MCF 10A (cell line): Measurements from ENCODE around the gene ADCY4. TPM values are rescaled to one million over a fixed set of nuclear protein-coding genes. Genes with fewer than 3 reads are reported as not detected.

Experiments
- BruUV-seq: library from RNA; stranded (reverse); fragments of 400-500 nt; replicated peaks from 2 replicates; lab custom pipeline; 2021; lab: Mats Ljungman, UMichigan
- CTCF ChIA-PET: fragments of 300-600 bp; sonication (Branson Sonifier 250); formaldehyde crosslinking; extraction: SDS; loops from one replicate; lab custom pipeline; 2021; ENCODE audit warnings: antibody characterized with exemption, inconsistent platforms; lab: Yijun Ruan, JAX
- POLR2A ChIA-PET: fragments of 300-600, 350-650 bp; sonication (Branson Sonifier 250); formaldehyde crosslinking; extraction: SDS; loops from one replicate; lab custom pipeline; 2020; ENCODE audit warnings: antibody characterized with exemption, inconsistent platforms; lab: Yijun Ruan, JAX
- DNase-seq: peaks from one replicate; pipeline ENCODE4 v3.0.0-alpha.2; 2018; ENCODE audit not compliant: unreplicated experiment
- H3K27ac Mint-ChIP-seq: one replicate; pipeline ENCODE4 v1.8.0; 2022; ENCODE audit warnings: mild to moderate bottlenecking, low read depth, mixed read lengths; ENCODE audit not compliant: unreplicated experiment
- H3K27me3 Mint-ChIP-seq: one replicate; pipeline ENCODE4 v1.8.0; 2022; ENCODE audit warnings: mixed read lengths; ENCODE audit not compliant: insufficient read depth, unreplicated experiment
- H3K36me3 Mint-ChIP-seq: one replicate; pipeline ENCODE4 v1.8.0; 2022; ENCODE audit warnings: mild to moderate bottlenecking, moderate library complexity, mixed read lengths; ENCODE audit not compliant: insufficient read depth, unreplicated experiment
- H3K4me1 Mint-ChIP-seq: one replicate; pipeline ENCODE4 v1.8.0; 2022; ENCODE audit warnings: mixed read lengths; ENCODE audit not compliant: insufficient read depth, unreplicated experiment
- H3K4me3 Mint-ChIP-seq: one replicate; pipeline ENCODE4 v1.8.0; 2022; ENCODE audit warnings: mild to moderate bottlenecking, moderate library complexity, mixed read lengths; ENCODE audit not compliant: unreplicated experiment
- H3K9me3 Mint-ChIP-seq: one replicate; pipeline ENCODE4 v1.8.0; 2022; ENCODE audit warnings: mixed read lengths; ENCODE audit not compliant: unreplicated experiment
- intact Hi-C: fragments of 100-400 bp; cut with micrococcal nuclease; formaldehyde crosslinking; loops from 2 replicates; pipeline ENCODE4 v1.14.1; 2022
- total RNA-seq: library from RNA; stranded (reverse); gene quantifications from 2 replicates; pipeline ENCODE4 v1.2.3, GENCODE V29; 2022
- TF ChIP-seq, protein P1 (sequence below): fragments of 200-600 bp; IDR thresholded peaks from one replicate; pipeline ENCODE4 v1.8.0; 2022; ENCODE audit warnings: antibody characterized with exemption, mild to moderate bottlenecking; ENCODE audit not compliant: unreplicated experiment

ADCY4 gene
- total RNA-seq, 1 experiment from 2014 or later: not detected

- intact Hi-C loops: no loop called here
- no peaks in the 10 kb centered on the region for H3K9me3 Mint-ChIP-seq
These were observed 41.3 kb downstream of the ADCY4 start for GRCh38 chr14:24293525-24293924.

GRCh38 chr14:24292118-24292807, 42.6 kb downstream of the ADCY4 start:
- Mint-ChIP-seq H3K27me3 (no peaks in the 10 kb centered on the region), H3K36me3 (peaks cover 66% of the 10 kb centered on the region), H3K4me3 (peak overlapping the region; percentile 30), H3K4me1 (peaks cover 19% of the 10 kb centered on the region), H3K9me3 (no peaks in the 10 kb centered on the region), H3K27ac (no peak overlapping the region)
- ChIA-PET POLR2A (interaction anchor here (1.2 to 4.5 kb wide), 5 partner anchors 10 to 50 kb away, joined by 5 to 33 read pairs (median 13); partner anchors contain the start of genes RABGGTA and TINF2), CTCF (interaction anchor here (0.6 to 5.5 kb wide), 11 partner anchors 11 to 971 kb away, joined by 3 to 39 read pairs (median 4); partner anchors contain the start of genes CIDEB, LTB4R2, PABPN1 and TINF2)
- no TSS peak for BruUV-seq
- TF ChIP-seq, protein P1, sequence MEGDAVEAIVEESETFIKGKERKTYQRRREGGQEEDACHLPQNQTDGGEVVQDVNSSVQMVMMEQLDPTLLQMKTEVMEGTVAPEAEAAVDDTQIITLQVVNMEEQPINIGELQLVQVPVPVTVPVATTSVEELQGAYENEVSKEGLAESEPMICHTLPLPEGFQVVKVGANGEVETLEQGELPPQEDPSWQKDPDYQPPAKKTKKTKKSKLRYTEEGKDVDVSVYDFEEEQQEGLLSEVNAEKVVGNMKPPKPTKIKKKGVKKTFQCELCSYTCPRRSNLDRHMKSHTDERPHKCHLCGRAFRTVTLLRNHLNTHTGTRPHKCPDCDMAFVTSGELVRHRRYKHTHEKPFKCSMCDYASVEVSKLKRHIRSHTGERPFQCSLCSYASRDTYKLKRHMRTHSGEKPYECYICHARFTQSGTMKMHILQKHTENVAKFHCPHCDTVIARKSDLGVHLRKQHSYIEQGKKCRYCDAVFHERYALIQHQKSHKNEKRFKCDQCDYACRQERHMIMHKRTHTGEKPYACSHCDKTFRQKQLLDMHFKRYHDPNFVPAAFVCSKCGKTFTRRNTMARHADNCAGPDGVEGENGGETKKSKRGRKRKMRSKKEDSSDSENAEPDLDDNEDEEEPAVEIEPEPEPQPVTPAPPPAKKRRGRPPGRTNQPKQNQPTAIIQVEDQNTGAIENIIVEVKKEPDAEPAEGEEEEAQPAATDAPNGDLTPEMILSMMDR: no peak
- no peak for DNase-seq
- intact Hi-C loops: no loop called here

More at GRCh38 chr14:24293525-24293924, 41.3 kb downstream of the ADCY4 start:
- Mint-ChIP-seq H3K4me3 (no peak overlapping the region), H3K27ac (no peak overlapping the region), H3K27me3 (no peaks in the 10 kb centered on the region), H3K36me3 (peaks cover 68% of the 10 kb centered on the region), H3K4me1 (peaks cover 22% of the 10 kb centered on the region)
- ChIA-PET POLR2A (interaction anchor here (1.6 to 4.5 kb wide), 3 partner anchors 11 to 22 kb away, joined by 5 to 33 read pairs (median 13); partner anchors contain the start of gene RABGGTA), CTCF (interaction anchor here (0.7 to 5.5 kb wide), 8 partner anchors 9 to 51 kb away, joined by 3 to 39 read pairs (median 6); partner anchors contain the start of genes CIDEB, LTB4R2, RABGGTA and TINF2)
- TF ChIP-seq, protein P1: no peak
- no TSS peak for BruUV-seq
- DNase-seq: no peak

GRCh38 chr14:24291446-24292117, 43.3 kb downstream of the ADCY4 start:
- CTCF ChIA-PET: interaction anchor here (0.6 to 5.5 kb wide), 14 partner anchors 10 to 970 kb away, joined by 3 to 39 read pairs (median 4); partner anchors contain the start of genes CIDEB, LTB4R2, PABPN1 and TINF2
- intact Hi-C loops: no loop called here

More at GRCh38 chr14:24291446-24292117, 43.3 kb downstream of the ADCY4 start:
- Mint-ChIP-seq H3K4me1 (peaks cover 12% of the 10 kb centered on the region), H3K27me3 (no peaks in the 10 kb centered on the region), H3K27ac (no peak overlapping the region), H3K36me3 (peaks cover 60% of the 10 kb centered on the region), H3K4me3 (no peak overlapping the region), H3K9me3 (no peaks in the 10 kb centered on the region)
- no TSS peak for BruUV-seq
- POLR2A ChIA-PET: interaction anchor here (1.1 to 4.5 kb wide), 4 partner anchors 9 to 57 kb away, joined by 5 to 33 read pairs (median 16); partner anchors contain the start of genes RABGGTA and TINF2
- TF ChIP-seq, protein P1: no peak
- no peak for DNase-seq
